Type B pancreatic cell (in vitro differentiated cells): ENCODE measurements around the gene RPN2. TPM values are rescaled to one million over a fixed set of nuclear protein-coding genes. Genes with fewer than 3 reads are reported as not detected.

Source experiments
- DNase-seq: peaks from one replicate; pipeline ENCODE4 v3.0.0; 2021; ENCODE audit warnings: mixed read lengths; ENCODE audit not compliant: unreplicated experiment; ENCODE audit errors: extremely low spot score
- H3K27ac Mint-ChIP-seq: 2 replicates; pipeline ENCODE4 v1.8.0; 2021; ENCODE audit warnings: mild to moderate bottlenecking, mixed read lengths
- H3K27me3 Mint-ChIP-seq: 2 replicates; pipeline ENCODE4 v1.8.0; 2021; ENCODE audit warnings: mixed read lengths
- H3K36me3 Mint-ChIP-seq: 2 replicates; pipeline ENCODE4 v1.8.0; 2021; ENCODE audit warnings: mixed read lengths
- H3K4me1 Mint-ChIP-seq: one replicate; pipeline ENCODE4 v1.8.0; 2021; ENCODE audit warnings: mixed read lengths; ENCODE audit not compliant: unreplicated experiment
- H3K4me3 Mint-ChIP-seq: 2 replicates; pipeline ENCODE4 v1.8.0; 2021; ENCODE audit warnings: mild to moderate bottlenecking, mixed read lengths
- H3K9me3 Mint-ChIP-seq: 2 replicates; pipeline ENCODE4 v1.8.0; 2021; ENCODE audit warnings: mixed read lengths
- CTCF ChIP-seq: fragments of 200-600 bp; sonication (generic); conservative IDR thresholded peaks from 2 replicates; pipeline ENCODE4 v1.5.0; 2021; ENCODE audit warnings: antibody characterized with exemption, mild to moderate bottlenecking
- total RNA-seq: library from RNA; stranded (reverse); gene quantifications from 2 replicates; pipeline ENCODE4 v1.2.1, GENCODE V29; 2021; ENCODE audit warnings: low replicate concordance

RPN2 gene
- total RNA-seq, 1 donor from 2014 or later, result 184 TPM

DNA sequence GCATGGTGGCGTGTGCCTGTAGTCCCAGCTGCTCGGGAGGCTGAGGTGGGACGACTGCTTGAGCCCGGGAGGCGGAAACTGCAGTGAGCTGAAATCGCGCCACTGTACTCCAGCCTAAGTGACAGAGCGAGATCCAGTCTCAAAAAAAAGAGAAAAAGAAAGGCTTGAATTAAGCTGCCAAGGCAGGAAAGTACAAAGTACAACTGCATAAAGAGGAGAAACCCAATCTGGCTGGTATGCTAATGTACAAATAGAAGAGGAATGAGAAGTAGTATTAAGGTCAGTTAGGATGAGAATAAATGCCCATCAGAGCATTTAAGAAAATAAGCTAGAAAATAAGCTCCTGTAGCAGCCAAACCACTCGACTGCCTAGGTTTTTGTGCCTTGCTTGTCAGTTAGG is 23.1 kb upstream of the RPN2 start:
- no peaks in the 10 kb centered on the region for H3K27me3 Mint-ChIP-seq
- H3K27ac Mint-ChIP-seq, result no peak overlapping the region
- no peak for TF ChIP-seq CTCF
- no peak for DNase-seq
- H3K4me1 Mint-ChIP-seq, result no peaks in the 10 kb centered on the region
- H3K9me3 Mint-ChIP-seq, result no peaks in the 10 kb centered on the region
- H3K4me3 Mint-ChIP-seq, result no peak overlapping the region
- no peaks in the 10 kb centered on the region for H3K36me3 Mint-ChIP-seq

DNA sequence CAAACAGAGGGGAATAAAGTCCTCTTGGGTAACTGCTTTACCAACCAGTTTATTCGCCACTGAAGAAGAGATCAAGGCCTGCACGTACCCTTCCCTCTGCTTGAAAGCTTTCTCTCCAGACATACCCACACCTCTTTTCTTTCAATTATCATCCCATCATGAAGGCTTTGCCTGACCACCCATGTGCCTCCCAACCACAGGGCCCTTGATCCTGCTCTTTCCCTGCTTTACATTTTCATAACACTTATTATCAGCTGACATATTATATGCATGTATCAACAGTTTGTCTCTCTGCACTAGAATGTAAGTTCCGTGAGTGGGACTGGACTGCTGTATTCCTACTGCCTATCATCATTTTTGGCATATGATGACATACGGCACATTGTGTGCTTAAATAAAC is 20.9 kb upstream of the RPN2 start:
- no peak overlapping the region for H3K4me3 Mint-ChIP-seq
- no peaks in the 10 kb centered on the region for H3K9me3 Mint-ChIP-seq
- peaks cover 3% of the 10 kb centered on the region for H3K27me3 Mint-ChIP-seq
- H3K4me1 Mint-ChIP-seq, result no peaks in the 10 kb centered on the region
- DNase-seq, result no peak
- no peaks in the 10 kb centered on the region for H3K36me3 Mint-ChIP-seq
- TF ChIP-seq CTCF, result no peak
- H3K27ac Mint-ChIP-seq, result no peak overlapping the region

DNA sequence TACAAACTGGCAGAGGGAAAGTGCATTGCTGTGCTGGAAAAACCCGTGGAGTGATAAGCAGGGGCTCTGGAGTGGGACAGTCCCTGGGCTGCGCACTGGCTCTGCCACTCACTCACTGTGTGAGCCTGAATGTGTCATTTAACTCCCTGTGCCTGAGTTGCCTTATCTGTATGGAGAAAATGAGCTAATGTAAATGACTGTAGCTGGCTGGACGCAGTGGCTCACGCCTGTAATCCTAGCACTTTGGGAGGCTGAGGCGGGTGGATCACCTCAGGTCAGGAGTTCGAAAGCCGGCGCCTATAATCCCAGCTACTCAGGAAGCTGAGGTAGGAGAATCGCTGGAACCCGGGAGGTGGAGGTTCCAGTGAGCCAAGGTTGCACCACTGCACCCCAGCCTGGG is 18.4 kb upstream of the RPN2 start:
- H3K27me3 Mint-ChIP-seq, result peaks cover 3% of the 10 kb centered on the region
- H3K4me3 Mint-ChIP-seq, result no peak overlapping the region
- no peak overlapping the region for H3K27ac Mint-ChIP-seq
- no peak for TF ChIP-seq CTCF
- no peaks in the 10 kb centered on the region for H3K9me3 Mint-ChIP-seq
- DNase-seq, result no peak
- peaks cover under 1% of the 10 kb centered on the region for H3K36me3 Mint-ChIP-seq
- H3K4me1 Mint-ChIP-seq, result no peaks in the 10 kb centered on the region

DNA sequence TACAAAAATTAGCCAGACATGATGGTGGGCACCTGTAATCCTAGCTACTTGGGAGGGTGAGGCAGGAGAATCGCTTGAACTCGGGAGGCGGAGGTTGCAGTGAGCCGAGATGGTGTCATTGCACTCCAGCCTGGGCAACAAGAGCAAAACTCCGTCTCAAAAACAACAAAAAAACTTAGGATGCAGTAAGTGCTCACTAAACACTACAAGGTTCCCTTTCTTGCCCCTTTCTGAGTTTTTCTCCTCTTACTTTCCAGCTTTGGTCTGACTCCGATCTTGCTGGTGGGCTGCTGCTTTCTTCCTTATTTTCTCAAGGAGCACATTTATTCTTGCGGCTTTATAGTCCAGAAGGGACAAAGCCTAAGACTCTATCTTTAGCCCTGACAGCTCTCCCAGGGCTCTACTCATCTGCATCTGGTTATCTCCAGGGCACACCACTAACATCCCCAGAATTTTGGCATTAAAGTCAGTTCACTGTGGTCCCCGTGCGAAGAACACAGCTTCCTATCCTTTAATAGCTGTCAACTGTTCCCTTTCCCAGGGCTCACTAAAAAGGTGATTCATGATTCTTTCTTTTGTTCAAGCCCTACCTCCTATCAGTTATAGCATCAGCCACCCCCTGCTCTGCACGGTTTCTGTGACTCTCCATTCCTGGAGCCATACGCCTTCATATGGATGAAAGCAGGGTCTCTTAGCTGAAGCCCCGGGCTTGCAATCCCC is 17.1 kb upstream of the RPN2 start:
- Mint-ChIP-seq H3K27me3 (peaks cover 3% of the 10 kb centered on the region), H3K36me3 (peaks cover 3% of the 10 kb centered on the region), H3K27ac (no peak overlapping the region), H3K4me1 (no peaks in the 10 kb centered on the region), H3K4me3 (no peak overlapping the region), H3K9me3 (no peaks in the 10 kb centered on the region)
- no peak for DNase-seq
- no peak for TF ChIP-seq CTCF

- Mint-ChIP-seq H3K27me3 (peaks cover 3% of the 10 kb centered on the region), H3K9me3 (no peaks in the 10 kb centered on the region), H3K27ac (no peak overlapping the region), H3K4me3 (no peak overlapping the region), H3K4me1 (no peaks in the 10 kb centered on the region), H3K36me3 (peaks cover 3% of the 10 kb centered on the region)
- DNase-seq, result no peak
- no peak for TF ChIP-seq CTCF
Measured at GRCh38 chr20:37162646-37163045, 16.5 kb upstream of the RPN2 start.
